ENCODE data around the gene A1BG.
"Not testable (repeated sequence)": the region's sequence is repeated elsewhere in the genome, so short reads cannot be mapped to it uniquely, and the experiment has no call there.

The A1BG gene

DNA sequence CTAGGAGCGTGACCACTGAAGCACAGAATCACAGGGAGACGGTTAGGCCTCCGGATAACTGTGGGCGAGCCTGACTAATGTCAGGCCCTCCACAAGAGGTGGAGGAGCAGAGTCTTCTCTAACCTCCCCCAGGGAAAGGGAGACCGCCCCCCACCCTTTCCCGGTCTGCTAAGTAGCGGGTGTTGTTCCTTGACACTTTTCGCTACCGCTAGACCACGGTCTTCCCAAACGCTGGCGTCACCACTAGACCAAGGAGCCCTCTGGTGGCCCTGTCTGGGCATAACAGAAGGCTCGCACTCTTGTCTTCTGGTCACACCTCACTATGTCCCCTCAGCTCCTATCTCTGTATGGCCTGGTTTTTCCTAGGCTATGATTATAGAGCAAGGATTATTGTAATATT lies 42.6 kb downstream of the A1BG start:
- H3K9me2 ChIP-seq (replicated peaks; ENCODE audit: low read depth, low read length); H3K4me2 ChIP-seq (ENCODE audit: low read depth, low read length, poor library complexity, severe bottlenecking); H2AFZ ChIP-seq (ENCODE audit: low read length); H3K4me3 ChIP-seq (ENCODE audit: low read length, poor library complexity, severe bottlenecking); H3F3A ChIP-seq (ENCODE audit: low read depth); H3K9me3 ChIP-seq (ENCODE audit: insufficient read depth, low read depth, low read length); H3K9ac ChIP-seq (ENCODE audit: low read depth, low read length, poor library complexity, severe bottlenecking); H3K27me3 ChIP-seq (ENCODE audit: insufficient read depth, low read length, poor library complexity, severe bottlenecking): not testable (repeated sequence)
- TF ChIP-seq CTCF (conservative IDR thresholded peaks at IDR 0.05; ENCODE audit: low read length), result peak; percentile 40
- Histone ChIP-seq H3K4me1 (ENCODE audit: insufficient read depth, low read length, poor library complexity, severe bottlenecking) (peaks cover 34% of the 10 kb centered on the region), H4K20me1 (ENCODE audit: insufficient read depth, low read length, poor library complexity, severe bottlenecking) (peaks cover 31% of the 10 kb centered on the region), H3K36me3 (ENCODE audit: insufficient read depth, low read length) (peaks cover 53% of the 10 kb centered on the region; the same call in 1 of the 2 replicates), H3K79me2 (ENCODE audit: insufficient read depth, low read length) (peaks cover 48% of the 10 kb centered on the region)

GRCh38 chr19:58307736-58308135 lies 45.6 kb downstream of the A1BG start:
- no peaks in the 10 kb centered on the region for H3K9me2 ChIP-seq (replicated peaks; ENCODE audit: low read depth, low read length)
- peak overlapping the region; percentile 22 for H3K4me3 ChIP-seq (ENCODE audit: low read length, poor library complexity, severe bottlenecking)
- peak overlapping the region; percentile 96 for H3K4me2 ChIP-seq (ENCODE audit: low read depth, low read length, poor library complexity, severe bottlenecking)
- H3K9me3 ChIP-seq (ENCODE audit: insufficient read depth, low read depth, low read length), result no peaks in the 10 kb centered on the region
- peaks cover 27% of the 10 kb centered on the region; the same call in 1 of the 2 replicates for H3K36me3 ChIP-seq (ENCODE audit: insufficient read depth, low read length)
- no peaks in the 10 kb centered on the region for H3K27me3 ChIP-seq (ENCODE audit: insufficient read depth, low read length, poor library complexity, severe bottlenecking)
- peaks cover 38% of the 10 kb centered on the region for H3K4me1 ChIP-seq (ENCODE audit: insufficient read depth, low read length, poor library complexity, severe bottlenecking)
- H3F3A ChIP-seq (ENCODE audit: low read depth), result no peaks in the 10 kb centered on the region
- TF ChIP-seq EZH2phosphoT487 (IDR thresholded peaks at IDR 0.05; ENCODE audit: borderline replicate concordance), result no peak
- no peak for TF ChIP-seq CTCF (conservative IDR thresholded peaks at IDR 0.05; ENCODE audit: low read length)
- peak overlapping the region; percentile 32 for H3K9ac ChIP-seq (ENCODE audit: low read depth, low read length, poor library complexity, severe bottlenecking)
- H4K20me1 ChIP-seq (ENCODE audit: insufficient read depth, low read length, poor library complexity, severe bottlenecking), result peaks cover 31% of the 10 kb centered on the region
- H2AFZ ChIP-seq (ENCODE audit: low read length), result no peak overlapping the region
- H3K79me2 ChIP-seq (ENCODE audit: insufficient read depth, low read length), result peaks cover 53% of the 10 kb centered on the region

DNA sequence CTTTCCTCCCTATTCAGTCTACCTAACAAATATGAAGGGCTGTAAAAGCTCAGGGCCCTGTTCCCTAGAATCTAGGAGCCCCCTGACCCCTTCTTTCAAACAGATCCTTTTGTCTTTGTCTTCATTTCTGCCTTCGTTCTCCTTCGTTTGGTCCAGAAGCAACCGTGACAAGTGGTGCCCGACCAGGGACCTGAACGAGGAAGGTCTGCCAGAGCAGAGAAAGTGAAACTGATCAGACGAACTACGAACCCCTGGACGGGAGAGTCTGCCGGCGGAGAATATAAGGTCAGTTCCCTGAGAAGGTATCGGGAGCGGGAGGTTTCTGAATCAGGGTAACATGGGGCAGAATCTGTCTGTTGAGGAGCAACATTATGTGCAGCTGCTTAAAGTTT lies 47.4 kb downstream of the A1BG start:
- no peaks in the 10 kb centered on the region for H3K9me3 ChIP-seq (ENCODE audit: insufficient read depth, low read depth, low read length)
- H3K27me3 ChIP-seq (ENCODE audit: insufficient read depth, low read length, poor library complexity, severe bottlenecking), result no peaks in the 10 kb centered on the region
- peak overlapping the region; percentile 89 for H3K9ac ChIP-seq (ENCODE audit: low read depth, low read length, poor library complexity, severe bottlenecking)
- no peaks in the 10 kb centered on the region for H3F3A ChIP-seq (ENCODE audit: low read depth)
- H2AFZ ChIP-seq (ENCODE audit: low read length), result peak overlapping the region; percentile 85; the same call in 1 of the 2 replicates
- peaks cover 25% of the 10 kb centered on the region for H4K20me1 ChIP-seq (ENCODE audit: insufficient read depth, low read length, poor library complexity, severe bottlenecking)
- no peaks in the 10 kb centered on the region for H3K9me2 ChIP-seq (replicated peaks; ENCODE audit: low read depth, low read length)
- peaks cover 38% of the 10 kb centered on the region for H3K4me1 ChIP-seq (ENCODE audit: insufficient read depth, low read length, poor library complexity, severe bottlenecking)
- H3K4me2 ChIP-seq (ENCODE audit: low read depth, low read length, poor library complexity, severe bottlenecking), result peak overlapping the region; percentile 96
- peaks cover 46% of the 10 kb centered on the region for H3K79me2 ChIP-seq (ENCODE audit: insufficient read depth, low read length)
- peak overlapping the region; percentile 92 for H3K4me3 ChIP-seq (ENCODE audit: low read length, poor library complexity, severe bottlenecking)
- peaks cover 16% of the 10 kb centered on the region; the same call in 1 of the 2 replicates for H3K36me3 ChIP-seq (ENCODE audit: insufficient read depth, low read length)
- TF ChIP-seq CTCF (conservative IDR thresholded peaks at IDR 0.05; ENCODE audit: low read length) (no peak), EZH2phosphoT487 (IDR thresholded peaks at IDR 0.05; ENCODE audit: borderline replicate concordance) (no peak)

Measured in Loucy (cell line).